Hepatocyte (in vitro differentiated cells): Measurements from ENCODE around the gene VCAN.

Experiments used
- EZH2 ChIP-seq: fragments of 200-600 bp; sonication (generic); IDR thresholded peaks from 2 replicates; pipeline ENCODE4 v1.6.1; 2016; ENCODE audit warnings: antibody characterized with exemption, mild to moderate bottlenecking, borderline replicate concordance
- EZH2phosphoT487 ChIP-seq: fragments of 200-600 bp; sonication (generic); IDR thresholded peaks from one replicate; pipeline ENCODE4 v1.6.1; 2018; ENCODE audit warnings: antibody characterized with exemption, mild to moderate bottlenecking, low read depth, moderate library complexity; ENCODE audit not compliant: unreplicated experiment, severe bottlenecking
- TF ChIP-seq, protein P1 (sequence below): fragments of 200-600 bp; sonication (generic); IDR thresholded peaks from 2 replicates; pipeline ENCODE4 v1.5.1; 2016; ENCODE audit warnings: antibody characterized with exemption, mild to moderate bottlenecking; ENCODE audit not compliant: poor library complexity

DNA sequence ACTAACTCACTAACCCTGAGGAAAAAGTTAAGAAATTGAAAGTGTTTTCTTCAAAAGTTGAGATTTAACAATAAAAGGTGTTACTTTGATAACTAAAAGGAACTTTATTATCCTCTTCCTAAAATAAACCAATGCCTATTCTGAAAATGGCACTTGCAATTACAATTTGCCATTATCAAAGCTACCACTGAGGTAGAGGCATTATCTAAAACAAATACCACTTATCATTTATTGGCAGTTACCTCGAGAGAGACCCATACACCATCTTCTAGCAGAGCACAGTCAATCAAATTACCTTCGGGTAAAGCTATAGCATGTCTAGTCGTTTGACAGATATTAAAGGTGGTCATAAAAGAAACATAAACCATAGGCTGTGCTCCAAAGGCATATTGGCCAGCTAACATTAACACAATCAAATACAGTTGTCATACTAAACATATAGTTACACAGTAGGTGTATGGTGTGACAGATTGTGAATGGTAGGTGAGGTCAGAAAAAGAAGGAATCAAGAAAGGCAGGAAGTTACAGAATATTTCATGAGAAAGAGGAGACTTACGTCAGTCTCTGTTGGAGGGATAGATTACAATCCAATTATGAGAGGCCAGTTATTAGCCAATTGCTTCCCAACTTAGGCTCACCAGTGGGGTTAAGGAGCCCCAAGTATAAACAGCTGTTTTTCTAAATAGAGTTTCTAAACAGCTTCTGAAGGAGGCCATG is 56.3 kb downstream of the VCAN start:
- TF ChIP-seq, protein P1, sequence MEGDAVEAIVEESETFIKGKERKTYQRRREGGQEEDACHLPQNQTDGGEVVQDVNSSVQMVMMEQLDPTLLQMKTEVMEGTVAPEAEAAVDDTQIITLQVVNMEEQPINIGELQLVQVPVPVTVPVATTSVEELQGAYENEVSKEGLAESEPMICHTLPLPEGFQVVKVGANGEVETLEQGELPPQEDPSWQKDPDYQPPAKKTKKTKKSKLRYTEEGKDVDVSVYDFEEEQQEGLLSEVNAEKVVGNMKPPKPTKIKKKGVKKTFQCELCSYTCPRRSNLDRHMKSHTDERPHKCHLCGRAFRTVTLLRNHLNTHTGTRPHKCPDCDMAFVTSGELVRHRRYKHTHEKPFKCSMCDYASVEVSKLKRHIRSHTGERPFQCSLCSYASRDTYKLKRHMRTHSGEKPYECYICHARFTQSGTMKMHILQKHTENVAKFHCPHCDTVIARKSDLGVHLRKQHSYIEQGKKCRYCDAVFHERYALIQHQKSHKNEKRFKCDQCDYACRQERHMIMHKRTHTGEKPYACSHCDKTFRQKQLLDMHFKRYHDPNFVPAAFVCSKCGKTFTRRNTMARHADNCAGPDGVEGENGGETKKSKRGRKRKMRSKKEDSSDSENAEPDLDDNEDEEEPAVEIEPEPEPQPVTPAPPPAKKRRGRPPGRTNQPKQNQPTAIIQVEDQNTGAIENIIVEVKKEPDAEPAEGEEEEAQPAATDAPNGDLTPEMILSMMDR: no peak
- TF ChIP-seq EZH2 (no peak), EZH2phosphoT487 (no peak)
